HG02610 (cell line): Measurements from ENCODE around the gene ADARB2.

Experiments
- ATAC-seq: cut with Tn5 transposase; IDR thresholded peaks from one replicate; pipeline ENCODE4 v1.9.1; 2021; ENCODE audit warnings: mild to moderate bottlenecking, moderate library complexity; ENCODE audit not compliant: unreplicated experiment

Gene ADARB2

GRCh38 chr10:1187151-1187854 lies 550.0 kb downstream of the ADARB2 start:
- ATAC-seq = no peak

GRCh38 chr10:1186683-1186990 lies 550.7 kb downstream of the ADARB2 start:
- ATAC-seq = no peak

- no peak for ATAC-seq
Measured at GRCh38 chr10:1185911-1186682, 551.2 kb downstream of the ADARB2 start.

- ATAC-seq = no peak
Measured at GRCh38 chr10:1184541-1185430, 552.5 kb downstream of the ADARB2 start.

- no peak for ATAC-seq
Measured at GRCh38 chr10:1183701-1184100, 553.6 kb downstream of the ADARB2 start.

- ATAC-seq = no peak
Measured at GRCh38 chr10:1183033-1183396, 554.3 kb downstream of the ADARB2 start.

- no peak for ATAC-seq
Measured at GRCh38 chr10:1182280-1183032, 554.9 kb downstream of the ADARB2 start.

GRCh38 chr10:1180836-1181235 lies 556.5 kb downstream of the ADARB2 start:
- no peak for ATAC-seq

- no peak for ATAC-seq
Measured at GRCh38 chr10:1180071-1180730, 557.1 kb downstream of the ADARB2 start.

- no peak for ATAC-seq
Measured at GRCh38 chr10:1179346-1180070, 557.8 kb downstream of the ADARB2 start.

GRCh38 chr10:1178506-1178905 lies 558.8 kb downstream of the ADARB2 start:
- ATAC-seq = no peak

- no peak for ATAC-seq
Measured at GRCh38 chr10:1177936-1178335, 559.4 kb downstream of the ADARB2 start.

- ATAC-seq = no peak
Measured at GRCh38 chr10:1175956-1176565, 561.3 kb downstream of the ADARB2 start.

- ATAC-seq = no peak
Measured at GRCh38 chr10:1174022-1174421, 563.3 kb downstream of the ADARB2 start.

- ATAC-seq = no peak
Measured at GRCh38 chr10:1173091-1173490, 564.2 kb downstream of the ADARB2 start.

- no peak for ATAC-seq
Measured at GRCh38 chr10:1172256-1172984, 564.9 kb downstream of the ADARB2 start.

GRCh38 chr10:1171586-1171985 lies 565.7 kb downstream of the ADARB2 start:
- no peak for ATAC-seq

- no peak for ATAC-seq
Measured at GRCh38 chr10:1171182-1171581, 566.1 kb downstream of the ADARB2 start.

GRCh38 chr10:1170867-1171180 lies 566.5 kb downstream of the ADARB2 start:
- ATAC-seq = no peak
